ENCODE measurements around the gene RNF17. TPM values are rescaled to one million over a fixed set of nuclear protein-coding genes. Genes with fewer than 3 reads are reported as not detected.

Gene RNF17
- total and polyA plus RNA-seq, 4 donors, result 0.06 to 0.44 (median 0.18) TPM

- Histone ChIP-seq H3K9me3 (ENCODE audit: control insufficient read depth, insufficient read depth, low read length) (no peaks in the 10 kb centered on the region), H3K4me1 (ENCODE audit: control insufficient read depth, insufficient read depth, low read length) (no peaks in the 10 kb centered on the region), H3K4me3 (ENCODE audit: low read depth, low read length) (no peak overlapping the region), H3K36me3 (ENCODE audit: control insufficient read depth, insufficient read depth, low read length) (peaks cover 43% of the 10 kb centered on the region), H3K27me3 (ENCODE audit: control insufficient read depth, insufficient read depth, low read length) (no peaks in the 10 kb centered on the region), H3K27ac (ENCODE audit: low read depth, low read length) (no peak overlapping the region)
- 87% methylated on average over 7 of the region's 7 CpGs for WGBS (ENCODE audit: insufficient coverage)
- DNase-seq (ENCODE audit: low read depth in 4 of 6, low spot score in 6 of 6), result no peak
These were observed 126.3 kb downstream of the RNF17 start for GRCh38 chr13:24890256-24890655.

- Histone ChIP-seq H3K4me1 (ENCODE audit: control insufficient read depth, insufficient read depth, low read length) (no peaks in the 10 kb centered on the region), H3K4me3 (ENCODE audit: low read depth, low read length) (no peak overlapping the region), H3K9me3 (ENCODE audit: control insufficient read depth, insufficient read depth, low read length) (no peaks in the 10 kb centered on the region), H3K27ac (ENCODE audit: low read depth, low read length) (no peak overlapping the region), H3K36me3 (ENCODE audit: control insufficient read depth, insufficient read depth, low read length) (peaks cover 45% of the 10 kb centered on the region), H3K27me3 (ENCODE audit: control insufficient read depth, insufficient read depth, low read length) (no peaks in the 10 kb centered on the region)
- no peak for DNase-seq (ENCODE audit: low read depth in 4 of 6, low spot score in 6 of 6)
- 97% methylated on average over 12 of the region's 18 CpGs for WGBS (ENCODE audit: insufficient coverage)
These were observed 127.6 kb downstream of the RNF17 start for GRCh38 chr13:24891476-24892108.

GRCh38 chr13:24892829-24893228 lies 128.9 kb downstream of the RNF17 start:
- Histone ChIP-seq H3K9me3 (ENCODE audit: control insufficient read depth, insufficient read depth, low read length) (no peaks in the 10 kb centered on the region), H3K27me3 (ENCODE audit: control insufficient read depth, insufficient read depth, low read length) (no peaks in the 10 kb centered on the region), H3K36me3 (ENCODE audit: control insufficient read depth, insufficient read depth, low read length) (peaks cover 45% of the 10 kb centered on the region), H3K4me1 (ENCODE audit: control insufficient read depth, insufficient read depth, low read length) (no peaks in the 10 kb centered on the region), H3K27ac (ENCODE audit: low read depth, low read length) (no peak overlapping the region), H3K4me3 (ENCODE audit: low read depth, low read length) (no peak overlapping the region)
- DNase-seq (ENCODE audit: low read depth in 4 of 6, low spot score in 6 of 6), result no peak
- WGBS (ENCODE audit: insufficient coverage), result 64% methylated on average over 5 of the region's 7 CpGs

- H3K27me3 ChIP-seq (ENCODE audit: control insufficient read depth, insufficient read depth, low read length), result no peaks in the 10 kb centered on the region
- H3K4me1 ChIP-seq (ENCODE audit: control insufficient read depth, insufficient read depth, low read length), result no peaks in the 10 kb centered on the region
- H3K9me3 ChIP-seq (ENCODE audit: control insufficient read depth, insufficient read depth, low read length), result no peaks in the 10 kb centered on the region
- no peak overlapping the region for H3K27ac ChIP-seq (ENCODE audit: low read depth, low read length)
- no peak overlapping the region for H3K4me3 ChIP-seq (ENCODE audit: low read depth, low read length)
- H3K36me3 ChIP-seq (ENCODE audit: control insufficient read depth, insufficient read depth, low read length), result peaks cover 45% of the 10 kb centered on the region
- 90% methylated on average over 12 of the region's 12 CpGs for WGBS (ENCODE audit: insufficient coverage)
- DNase-seq (ENCODE audit: low read depth in 4 of 6, low spot score in 6 of 6), result no peak
These were observed 129.9 kb downstream of the RNF17 start for GRCh38 chr13:24893863-24894262.

GRCh38 chr13:24894277-24894971 lies 130.5 kb downstream of the RNF17 start:
- Histone ChIP-seq H3K4me1 (ENCODE audit: control insufficient read depth, insufficient read depth, low read length) (no peaks in the 10 kb centered on the region), H3K27ac (ENCODE audit: low read depth, low read length) (no peak overlapping the region), H3K9me3 (ENCODE audit: control insufficient read depth, insufficient read depth, low read length) (no peaks in the 10 kb centered on the region), H3K4me3 (ENCODE audit: low read depth, low read length) (no peak overlapping the region), H3K36me3 (ENCODE audit: control insufficient read depth, insufficient read depth, low read length) (peaks cover 44% of the 10 kb centered on the region), H3K27me3 (ENCODE audit: control insufficient read depth, insufficient read depth, low read length) (no peaks in the 10 kb centered on the region)
- no peak for DNase-seq (ENCODE audit: low read depth in 4 of 6, low spot score in 6 of 6)
- WGBS (ENCODE audit: insufficient coverage), result 90% methylated on average over 29 of the region's 29 CpGs

- no peak overlapping the region for H3K27ac ChIP-seq (ENCODE audit: low read depth, low read length)
- 87% methylated on average over 23 of the region's 28 CpGs for WGBS (ENCODE audit: insufficient coverage)
- no peaks in the 10 kb centered on the region for H3K4me1 ChIP-seq (ENCODE audit: control insufficient read depth, insufficient read depth, low read length)
- H3K36me3 ChIP-seq (ENCODE audit: control insufficient read depth, insufficient read depth, low read length), result peaks cover 43% of the 10 kb centered on the region
- H3K9me3 ChIP-seq (ENCODE audit: control insufficient read depth, insufficient read depth, low read length), result no peaks in the 10 kb centered on the region
- H3K27me3 ChIP-seq (ENCODE audit: control insufficient read depth, insufficient read depth, low read length), result no peaks in the 10 kb centered on the region
- DNase-seq (ENCODE audit: low read depth in 4 of 6, low spot score in 6 of 6), result no peak
- no peak overlapping the region for H3K4me3 ChIP-seq (ENCODE audit: low read depth, low read length)
These were observed 131.0 kb downstream of the RNF17 start for GRCh38 chr13:24894972-24895300.

- no peaks in the 10 kb centered on the region for H3K9me3 ChIP-seq (ENCODE audit: control insufficient read depth, insufficient read depth, low read length)
These were observed 132.1 kb downstream of the RNF17 start for GRCh38 chr13:24896061-24896460.

GRCh38 chr13:24897293-24897692 lies 133.3 kb downstream of the RNF17 start:
- Histone ChIP-seq H3K27me3 (ENCODE audit: control insufficient read depth, insufficient read depth, low read length) (no peaks in the 10 kb centered on the region), H3K4me1 (ENCODE audit: control insufficient read depth, insufficient read depth, low read length) (no peaks in the 10 kb centered on the region), H3K36me3 (ENCODE audit: control insufficient read depth, insufficient read depth, low read length) (peaks cover 39% of the 10 kb centered on the region), H3K27ac (ENCODE audit: low read depth, low read length) (no peak overlapping the region), H3K4me3 (ENCODE audit: low read depth, low read length) (no peak overlapping the region), H3K9me3 (ENCODE audit: control insufficient read depth, insufficient read depth, low read length) (no peaks in the 10 kb centered on the region)
- WGBS (ENCODE audit: insufficient coverage), result no CpG with 5 or more reads among the region's 1 CpG
- DNase-seq (ENCODE audit: low read depth in 4 of 6, low spot score in 6 of 6), result no peak

More at GRCh38 chr13:24896061-24896460, 132.1 kb downstream of the RNF17 start:
- Histone ChIP-seq H3K4me3 (ENCODE audit: low read depth, low read length) (no peak overlapping the region), H3K27me3 (ENCODE audit: control insufficient read depth, insufficient read depth, low read length) (no peaks in the 10 kb centered on the region), H3K4me1 (ENCODE audit: control insufficient read depth, insufficient read depth, low read length) (no peaks in the 10 kb centered on the region), H3K36me3 (ENCODE audit: control insufficient read depth, insufficient read depth, low read length) (peaks cover 44% of the 10 kb centered on the region), H3K27ac (ENCODE audit: low read depth, low read length) (no peak overlapping the region)
- 70% methylated on average over 2 of the region's 5 CpGs for WGBS (ENCODE audit: insufficient coverage)
- DNase-seq (ENCODE audit: low read depth in 4 of 6, low spot score in 6 of 6), result no peak

GRCh38 chr13:24899601-24900000 lies 135.6 kb downstream of the RNF17 start:
- Histone ChIP-seq H3K27me3 (ENCODE audit: control insufficient read depth, insufficient read depth, low read length) (no peaks in the 10 kb centered on the region), H3K36me3 (ENCODE audit: control insufficient read depth, insufficient read depth, low read length) (peaks cover 23% of the 10 kb centered on the region), H3K9me3 (ENCODE audit: control insufficient read depth, insufficient read depth, low read length) (no peaks in the 10 kb centered on the region), H3K4me1 (ENCODE audit: control insufficient read depth, insufficient read depth, low read length) (no peaks in the 10 kb centered on the region), H3K27ac (ENCODE audit: low read depth, low read length) (no peak overlapping the region), H3K4me3 (ENCODE audit: low read depth, low read length) (no peak overlapping the region)
- no peak for DNase-seq (ENCODE audit: low read depth in 4 of 6, low spot score in 6 of 6)
- WGBS (ENCODE audit: insufficient coverage), result 100% methylated on average over 1 of the region's 5 CpGs

GRCh38 chr13:24900507-24900906 lies 136.5 kb downstream of the RNF17 start:
- no peaks in the 10 kb centered on the region for H3K9me3 ChIP-seq (ENCODE audit: control insufficient read depth, insufficient read depth, low read length)
- peaks cover 17% of the 10 kb centered on the region for H3K36me3 ChIP-seq (ENCODE audit: control insufficient read depth, insufficient read depth, low read length)
- 93% methylated on average over 9 of the region's 9 CpGs for WGBS (ENCODE audit: insufficient coverage)

More at GRCh38 chr13:24900507-24900906, 136.5 kb downstream of the RNF17 start:
- DNase-seq (ENCODE audit: low read depth in 4 of 6, low spot score in 6 of 6), result no peak
- no peaks in the 10 kb centered on the region for H3K4me1 ChIP-seq (ENCODE audit: control insufficient read depth, insufficient read depth, low read length)
- H3K27me3 ChIP-seq (ENCODE audit: control insufficient read depth, insufficient read depth, low read length), result no peaks in the 10 kb centered on the region
- H3K27ac ChIP-seq (ENCODE audit: low read depth, low read length), result no peak overlapping the region
- H3K4me3 ChIP-seq (ENCODE audit: low read depth, low read length), result no peak overlapping the region
